B cell (primary cell): Measurements from ENCODE around the gene GPI. TPM values are rescaled to one million over a fixed set of nuclear protein-coding genes. Genes with fewer than 3 reads are reported as not detected.

ENCODE experiments used
- ATAC-seq: fragments of 200-7000 bp; cut with Tn5 transposase; one replicate; pipeline ENCODE4 v1.10.0; 2021; ENCODE audit warnings: low read depth, mild to moderate bottlenecking, moderate number of reproducible peaks, moderate library complexity
- CTCF ChIA-PET: fragments of 350-600 bp; sonication (Branson Sonifier 250); formaldehyde crosslinking; loops from one replicate; lab custom pipeline; 2021; ENCODE audit warnings: antibody characterized with exemption, inconsistent platforms; lab: Charles Lee
- POLR2A ChIA-PET: fragments of 350-600 bp; sonication (Branson Sonifier 250); formaldehyde crosslinking; loops from one replicate; lab custom pipeline; 2021; ENCODE audit warnings: antibody characterized with exemption; lab: Charles Lee
- DNase-seq: peaks from one replicate; pipeline ENCODE4 v3.0.0; 2013
- H2AFZ ChIP-seq: 2 replicates; pipeline ENCODE4 v1.6.1; 2012; ENCODE audit warnings: mild to moderate bottlenecking, low read depth, low read length; ENCODE audit not compliant: insufficient read depth, poor library complexity, severe bottlenecking
- H3K27ac ChIP-seq, 2 donors: 1 replicate in 1 of 2; 2 replicates in 1 of 2; pipeline ENCODE4 v1.5.1; 2012 to 2013; ENCODE audit warnings: low read length in 2 of 2, mild to moderate bottlenecking in 2 of 2, moderate library complexity in 1 of 2
- H3K27me3 ChIP-seq, 4 experiments: fragments of 200-600 bp in 1 of 4; sonication (generic) in 1 of 4; replicated peaks in 1 of 4; 1 replicate in 2 of 4; 2 replicates in 2 of 4; pipeline versions ENCODE4 v1.6.1 to v1.7.0; 2013 to 2016; ENCODE audit warnings: low read length in 3 of 4, mild to moderate bottlenecking in 2 of 4, mixed read lengths in 1 of 4, moderate library complexity in 1 of 4; ENCODE audit not compliant: insufficient read depth in 4 of 4, control insufficient read depth in 3 of 4; ENCODE audit errors: control extremely low read depth in 1 of 4
- H3K36me3 ChIP-seq, 2 experiments: replicated peaks in 1 of 2; 1 replicate in 1 of 2; 2 replicates in 1 of 2; pipeline versions ENCODE4 v1.6.1 to v1.7.1; 2013; ENCODE audit warnings: low read length in 1 of 2; ENCODE audit not compliant: insufficient read depth in 2 of 2, control insufficient read depth in 1 of 2; ENCODE audit errors: control extremely low read depth in 1 of 2, extremely low read depth in 1 of 2
- H3K4me1 ChIP-seq, 2 donors: fragments of 200-600 bp in 1 of 2; sonication (generic) in 1 of 2; 1 replicate in 1 of 2; 2 replicates in 1 of 2; pipeline versions ENCODE4 v1.5.1 to v1.6.1; 2013 to 2017; ENCODE audit warnings: low read length in 2 of 2; ENCODE audit not compliant: control insufficient read depth in 2 of 2, insufficient read depth in 2 of 2
- H3K4me2 ChIP-seq: replicated peaks from 2 replicates; pipeline ENCODE3; 2012; ENCODE audit warnings: mild to moderate bottlenecking, low read depth, low read length; ENCODE audit not compliant: poor library complexity, severe bottlenecking
- H3K4me3 ChIP-seq, 5 experiments: fragments of 200-600 bp in 1 of 5; sonication (generic) in 1 of 5; 1 replicate in 3 of 5; 2 replicates in 2 of 5; pipeline versions ENCODE4 v1.5.1 to v1.7.0; 2011 to 2016; ENCODE audit warnings: low read length in 4 of 5, mild to moderate bottlenecking in 4 of 5, low read depth in 2 of 5, control low read depth in 1 of 5, moderate library complexity in 1 of 5; ENCODE audit not compliant: insufficient read depth in 1 of 5; ENCODE audit errors: control extremely low read depth in 1 of 5, extremely low read depth in 1 of 5
- H3K79me2 ChIP-seq: fragments of 200-600 bp; sonication (generic); one replicate; pipeline ENCODE4 v1.6.0; 2016; ENCODE audit warnings: low read length; ENCODE audit not compliant: control insufficient read depth, insufficient read depth
- H3K9ac ChIP-seq: fragments of 200-600 bp; sonication (generic); 2 replicates; pipeline ENCODE4 v1.6.1; 2017; ENCODE audit warnings: mild to moderate bottlenecking, low read length, moderate library complexity
- H3K9me3 ChIP-seq, 3 donors: one replicate each; pipeline versions ENCODE4 v1.6.1 to v1.7.1; 2013; ENCODE audit warnings: low read length in 2 of 3; ENCODE audit not compliant: control insufficient read depth in 2 of 3, insufficient read depth in 1 of 3; ENCODE audit errors: control extremely low read depth in 1 of 3
- H4K20me1 ChIP-seq: 2 replicates; pipeline ENCODE4 v1.6.0; 2012; ENCODE audit warnings: mild to moderate bottlenecking, low read length; ENCODE audit not compliant: insufficient read depth, control insufficient read depth, poor library complexity, severe bottlenecking
- H3K27ac Mint-ChIP-seq: one replicate; pipeline ENCODE4 v1.8.0; 2021; ENCODE audit warnings: mixed read lengths
- H3K27me3 Mint-ChIP-seq: one replicate; pipeline ENCODE4 v1.8.0; 2021; ENCODE audit warnings: mixed read lengths
- H3K4me1 Mint-ChIP-seq: one replicate; pipeline ENCODE4 v1.8.0; 2021; ENCODE audit warnings: mixed read lengths
- H3K4me3 Mint-ChIP-seq: one replicate; pipeline ENCODE4 v1.8.0; 2021; ENCODE audit warnings: mixed read lengths
- H3K9me3 Mint-ChIP-seq: one replicate; pipeline ENCODE4 v1.8.0; 2022; ENCODE audit warnings: mixed read lengths; ENCODE audit not compliant: insufficient read depth
- EZH2 ChIP-seq: IDR thresholded peaks from 2 replicates; pipeline ENCODE4 v1.6.1; 2012; ENCODE audit warnings: borderline replicate concordance, low read depth, mild to moderate bottlenecking, moderate library complexity, low read length; ENCODE audit not compliant: insufficient read depth, poor library complexity, severe bottlenecking
- WGBS: methylation state at CpG from one replicate; pipeline ENCODE4 v1.1.5; 2013; ENCODE audit warnings: missing lambda C conversion rate; ENCODE audit not compliant: insufficient coverage; 5-methylcytosine and 5-hydroxymethylcytosine counted together
- intact Hi-C: fragments of 100-400 bp; cut with micrococcal nuclease; formaldehyde crosslinking; loops from one replicate; pipeline ENCODE4 v1.10.0; 2022
- polyA plus RNA-seq: library from polyadenylated mRNA; depleted of rRNA; stranded (reverse); fragments of >200 nt; gene quantifications from 2 replicates; pipeline ENCODE4 v1.2.3, GENCODE V29; 2012
- total RNA-seq, 2 donors: library from RNA; stranded (reverse); fragments of 120-200 nt in 1 of 2; gene quantifications; 1 replicate in 1 of 2; 2 replicates in 1 of 2; pipeline versions ENCODE4 v1.2.3 to v1.2.4, GENCODE V29; 2013 to 2022
- TF ChIP-seq, protein P1 (sequence below): fragments of 200-600 bp; IDR thresholded peaks from one replicate; pipeline ENCODE4 v1.8.0; 2022; ENCODE audit warnings: antibody characterized with exemption, mild to moderate bottlenecking

Gene GPI
- total and polyA plus RNA-seq, 2 donors (not counting 1 experiment from before 2014, with no cell fraction given), result 74.5 to 102 TPM

DNA sequence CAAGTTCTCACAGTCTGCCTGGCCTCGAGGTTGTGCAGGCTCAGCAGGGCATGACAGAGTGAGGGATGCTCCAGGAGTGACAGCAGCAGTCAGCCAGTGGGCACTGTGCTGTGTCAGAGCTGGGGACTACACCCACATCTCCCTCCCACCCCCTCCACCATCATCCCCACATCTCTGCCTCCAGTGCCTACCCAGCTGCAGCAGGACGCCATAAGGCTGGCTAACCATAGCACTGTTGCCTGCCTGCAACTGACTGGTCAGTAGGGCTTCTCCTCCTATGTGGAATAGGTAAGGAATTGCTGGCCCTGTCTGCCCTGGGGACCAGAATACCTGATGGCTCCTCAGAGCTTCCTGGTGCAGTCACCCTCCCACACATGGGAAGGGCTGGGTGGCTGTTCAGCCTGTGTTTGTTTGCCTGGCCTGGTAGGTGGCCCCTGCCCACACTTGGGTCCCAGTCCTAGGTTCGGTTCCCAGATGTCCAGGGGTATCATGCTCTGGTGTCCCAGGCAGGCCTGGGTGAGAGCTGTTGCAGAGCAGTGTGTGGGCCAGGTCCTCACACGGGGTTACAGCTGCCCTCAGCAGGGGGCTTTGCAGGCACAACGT lies 15.7 kb downstream of the GPI start:
- H3K36me3 ChIP-seq, result peaks cover 0 to 70% of the 10 kb centered on the region in 2 experiments
- H3K4me3 Mint-ChIP-seq, result no peak overlapping the region
- H2AFZ ChIP-seq, result no peak overlapping the region
- no peak for DNase-seq
- no peaks in the 10 kb centered on the region for H3K27me3 ChIP-seq
- intact Hi-C loops, result no loop called here
- H3K9ac ChIP-seq, result no peak overlapping the region
- no peaks in the 10 kb centered on the region for H3K27me3 Mint-ChIP-seq
- no peak overlapping the region for H3K4me2 ChIP-seq
- peaks cover 5% of the 10 kb centered on the region for H4K20me1 ChIP-seq
- H3K4me1 ChIP-seq, result no peaks in the 10 kb centered on the region
- TF ChIP-seq, protein P1, sequence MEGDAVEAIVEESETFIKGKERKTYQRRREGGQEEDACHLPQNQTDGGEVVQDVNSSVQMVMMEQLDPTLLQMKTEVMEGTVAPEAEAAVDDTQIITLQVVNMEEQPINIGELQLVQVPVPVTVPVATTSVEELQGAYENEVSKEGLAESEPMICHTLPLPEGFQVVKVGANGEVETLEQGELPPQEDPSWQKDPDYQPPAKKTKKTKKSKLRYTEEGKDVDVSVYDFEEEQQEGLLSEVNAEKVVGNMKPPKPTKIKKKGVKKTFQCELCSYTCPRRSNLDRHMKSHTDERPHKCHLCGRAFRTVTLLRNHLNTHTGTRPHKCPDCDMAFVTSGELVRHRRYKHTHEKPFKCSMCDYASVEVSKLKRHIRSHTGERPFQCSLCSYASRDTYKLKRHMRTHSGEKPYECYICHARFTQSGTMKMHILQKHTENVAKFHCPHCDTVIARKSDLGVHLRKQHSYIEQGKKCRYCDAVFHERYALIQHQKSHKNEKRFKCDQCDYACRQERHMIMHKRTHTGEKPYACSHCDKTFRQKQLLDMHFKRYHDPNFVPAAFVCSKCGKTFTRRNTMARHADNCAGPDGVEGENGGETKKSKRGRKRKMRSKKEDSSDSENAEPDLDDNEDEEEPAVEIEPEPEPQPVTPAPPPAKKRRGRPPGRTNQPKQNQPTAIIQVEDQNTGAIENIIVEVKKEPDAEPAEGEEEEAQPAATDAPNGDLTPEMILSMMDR, result no peak
- TF ChIP-seq EZH2, result no peak
- H3K27ac Mint-ChIP-seq, result no peak overlapping the region
- no peak for ATAC-seq
- ChIA-PET POLR2A (no interaction called here), CTCF (no interaction called here)
- H3K4me1 Mint-ChIP-seq, result no peaks in the 10 kb centered on the region
- H3K27ac ChIP-seq, result no peak overlapping the region
- no peaks in the 10 kb centered on the region for H3K9me3 Mint-ChIP-seq
- no peak overlapping the region for H3K4me3 ChIP-seq
- 93% methylated on average over 4 of the region's 5 CpGs for WGBS
- H3K79me2 ChIP-seq, result peaks cover 21% of the 10 kb centered on the region
- H3K9me3 ChIP-seq, result no peaks in the 10 kb centered on the region

DNA sequence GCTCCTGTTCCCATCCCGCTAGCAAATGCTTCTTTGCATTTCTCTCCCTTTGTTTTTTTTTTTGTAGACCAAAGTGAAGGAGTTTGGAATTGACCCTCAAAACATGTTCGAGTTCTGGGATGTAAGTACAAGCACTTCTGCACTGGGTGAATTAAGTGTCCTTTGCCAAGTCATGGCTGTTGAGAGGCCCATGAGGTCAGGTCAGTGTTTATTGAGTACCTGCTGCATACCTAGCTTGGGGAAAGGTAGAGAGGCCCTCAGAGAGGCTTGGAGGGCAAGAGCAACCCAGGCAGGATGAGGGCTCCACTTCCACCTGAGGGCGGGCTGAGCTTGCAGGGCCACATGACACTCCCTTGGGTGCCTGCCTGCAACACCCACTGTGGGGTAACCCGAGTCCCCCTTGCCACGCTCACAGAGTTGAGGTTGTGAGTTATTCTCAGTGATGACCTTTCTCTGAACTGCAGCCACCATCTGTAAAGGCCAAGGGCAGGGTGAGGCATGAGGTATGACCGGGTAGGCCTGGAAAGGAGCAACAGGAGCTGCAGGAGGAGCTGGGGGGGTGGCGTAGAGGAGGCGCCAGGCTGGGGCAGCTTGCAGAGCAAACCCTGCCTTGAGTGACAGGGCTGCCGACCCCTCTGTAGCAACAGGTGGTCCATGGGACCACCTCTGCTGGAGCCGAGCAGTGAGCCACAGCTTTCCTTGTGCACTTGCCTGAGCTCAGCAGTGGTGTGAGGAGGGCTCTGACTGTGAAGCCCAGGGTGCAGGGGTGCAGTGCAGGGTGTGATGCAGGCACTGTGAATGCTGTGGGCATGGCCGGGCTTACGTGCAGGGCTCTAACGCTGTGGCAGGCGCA lies 16.6 kb downstream of the GPI start:
- H3K27me3 Mint-ChIP-seq, result no peaks in the 10 kb centered on the region
- Histone ChIP-seq H3K27me3 (no peaks in the 10 kb centered on the region), H3K36me3 (peaks cover 0 to 66% of the 10 kb centered on the region in 2 experiments), H2AFZ (no peak overlapping the region), H3K4me1 (no peaks in the 10 kb centered on the region), H3K9ac (no peak overlapping the region), H3K4me2 (no peak overlapping the region), H3K4me3 (no peak overlapping the region), H3K9me3 (no peaks in the 10 kb centered on the region), H3K79me2 (peaks cover 29% of the 10 kb centered on the region), H3K27ac (no peak overlapping the region), H4K20me1 (peaks cover 5% of the 10 kb centered on the region)
- POLR2A ChIA-PET, result no interaction called here
- no peak for ATAC-seq
- no peak overlapping the region for H3K4me3 Mint-ChIP-seq
- H3K9me3 Mint-ChIP-seq, result no peaks in the 10 kb centered on the region
- no peak for TF ChIP-seq EZH2
- TF ChIP-seq, protein P1, result no peak
- H3K4me1 Mint-ChIP-seq, result no peaks in the 10 kb centered on the region
- CTCF ChIA-PET, result no interaction called here
- intact Hi-C loops, result no loop called here
- 97% methylated on average over 14 of the region's 14 CpGs for WGBS
- no peak for DNase-seq
- H3K27ac Mint-ChIP-seq, result no peak overlapping the region
